Prostate gland (tissue), 2 donors: ENCODE results near the gene ATMIN.

Experiments used
- POLR2A ChIP-seq: fragments of 450-650 bp; IDR thresholded peaks from one replicate; pipeline ENCODE4 v1.6.1; 2016; ENCODE audit warnings: antibody characterized with exemption, mild to moderate bottlenecking
- POLR2AphosphoS5 ChIP-seq: sonication (generic); formaldehyde crosslinking; IDR thresholded peaks from one replicate; pipeline ENCODE4 v1.6.1; 2017; ENCODE audit warnings: antibody characterized with exemption
- TF ChIP-seq, protein P1 (sequence below), 4 experiments: fragments of 200-600 bp in 2 of 4; fragments of 450-650 bp in 2 of 4; sonication (generic) in 2 of 4; IDR thresholded peaks; 1 replicate in 3 of 4; 2 replicates in 1 of 4; pipeline ENCODE4 v1.5.1; 2016 to 2019; ENCODE audit warnings: antibody characterized with exemption in 4 of 4, mild to moderate bottlenecking in 2 of 4, moderate library complexity in 2 of 4

DNA sequence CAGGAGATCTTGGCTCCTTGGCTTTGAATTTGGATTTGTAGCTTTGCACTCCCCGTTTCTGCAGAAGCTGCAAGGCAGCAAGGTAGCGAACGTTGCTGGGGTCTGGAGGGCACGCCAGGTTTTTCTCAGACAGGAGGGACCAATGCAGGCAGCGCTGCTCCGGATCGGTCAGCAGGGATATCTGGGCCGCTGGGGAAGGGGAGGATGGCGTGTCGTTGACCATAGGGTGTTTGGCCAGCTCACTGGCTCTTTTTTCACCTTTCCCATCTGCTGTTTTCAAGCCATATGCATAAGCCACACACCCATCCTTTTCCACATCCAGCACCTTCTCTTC lies 25.6 kb downstream of the ATMIN start:
- TF ChIP-seq, protein P1, sequence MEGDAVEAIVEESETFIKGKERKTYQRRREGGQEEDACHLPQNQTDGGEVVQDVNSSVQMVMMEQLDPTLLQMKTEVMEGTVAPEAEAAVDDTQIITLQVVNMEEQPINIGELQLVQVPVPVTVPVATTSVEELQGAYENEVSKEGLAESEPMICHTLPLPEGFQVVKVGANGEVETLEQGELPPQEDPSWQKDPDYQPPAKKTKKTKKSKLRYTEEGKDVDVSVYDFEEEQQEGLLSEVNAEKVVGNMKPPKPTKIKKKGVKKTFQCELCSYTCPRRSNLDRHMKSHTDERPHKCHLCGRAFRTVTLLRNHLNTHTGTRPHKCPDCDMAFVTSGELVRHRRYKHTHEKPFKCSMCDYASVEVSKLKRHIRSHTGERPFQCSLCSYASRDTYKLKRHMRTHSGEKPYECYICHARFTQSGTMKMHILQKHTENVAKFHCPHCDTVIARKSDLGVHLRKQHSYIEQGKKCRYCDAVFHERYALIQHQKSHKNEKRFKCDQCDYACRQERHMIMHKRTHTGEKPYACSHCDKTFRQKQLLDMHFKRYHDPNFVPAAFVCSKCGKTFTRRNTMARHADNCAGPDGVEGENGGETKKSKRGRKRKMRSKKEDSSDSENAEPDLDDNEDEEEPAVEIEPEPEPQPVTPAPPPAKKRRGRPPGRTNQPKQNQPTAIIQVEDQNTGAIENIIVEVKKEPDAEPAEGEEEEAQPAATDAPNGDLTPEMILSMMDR (IDR thresholded peaks at IDR 0.05), result no peak
- TF ChIP-seq POLR2AphosphoS5, result no peak
- TF ChIP-seq POLR2A, result no peak
